Keratinocyte (primary cell): ENCODE results near the gene MVB12B. TPM values are rescaled to one million over a fixed set of nuclear protein-coding genes. Genes with fewer than 3 reads are reported as not detected.

Experiments used
- DNase-seq: peaks from one replicate; pipeline ENCODE4 v3.0.0-alpha.2; 2011; ENCODE audit warnings: low read depth, missing footprints, low spot score
- FAIRE-seq: peaks from 2 replicates; lab custom pipeline; 2011; peaks lifted over from hg19 to GRCh38; lab: Jason Lieb, UNC
- H2AFZ ChIP-seq: 2 replicates; pipeline ENCODE4 v1.6.0; 2012; ENCODE audit warnings: low read length, control low read depth, inconsistent platforms; ENCODE audit not compliant: control insufficient read depth
- H3K27ac ChIP-seq: 2 replicates; pipeline ENCODE4 v1.5.1; 2011; ENCODE audit warnings: low read length; ENCODE audit not compliant: control insufficient read depth, insufficient read depth
- H3K27me3 ChIP-seq: 3 replicates; pipeline ENCODE4 v1.6.0; 2011; ENCODE audit warnings: low read length; ENCODE audit not compliant: control insufficient read depth, insufficient read depth; ENCODE audit errors: extremely low read depth
- H3K36me3 ChIP-seq, 2 experiments: 2 replicates in 1 of 2; 3 replicates in 1 of 2; pipeline ENCODE4 v1.5.1; 2011; ENCODE audit warnings: low read length in 2 of 2, mild to moderate bottlenecking in 1 of 2; ENCODE audit not compliant: control insufficient read depth in 2 of 2, insufficient read depth in 2 of 2; ENCODE audit errors: extremely low read depth in 1 of 2
- H3K4me1 ChIP-seq: 3 replicates; pipeline ENCODE4 v1.5.1; 2011; ENCODE audit warnings: low read length; ENCODE audit not compliant: control insufficient read depth, insufficient read depth; ENCODE audit errors: extremely low read depth
- H3K4me2 ChIP-seq: 3 replicates; pipeline ENCODE4 v1.6.0; 2011; ENCODE audit warnings: low read depth, low read length; ENCODE audit not compliant: control insufficient read depth, insufficient read depth; ENCODE audit errors: extremely low read depth
- H3K4me3 ChIP-seq, 3 experiments: fragments of 200-600 bp in 1 of 3; sonication (generic) in 1 of 3; 2 replicates in 2 of 3; 3 replicates in 1 of 3; pipeline ENCODE4 v1.5.1; 2011 to 2016; ENCODE audit warnings: low read length in 3 of 3, mild to moderate bottlenecking in 3 of 3, control low read depth in 2 of 3, inconsistent platforms in 1 of 3, low read depth in 1 of 3, mixed read lengths in 1 of 3, mixed run types in 1 of 3, moderate library complexity in 1 of 3; ENCODE audit not compliant: control insufficient read depth in 2 of 3, insufficient read depth in 2 of 3; ENCODE audit errors: extremely low read depth in 1 of 3
- H3K79me2 ChIP-seq: 2 replicates; pipeline ENCODE4 v1.6.0; 2012; ENCODE audit warnings: low read length; ENCODE audit not compliant: control insufficient read depth, insufficient read depth
- H3K9ac ChIP-seq: 3 replicates; pipeline ENCODE4 v1.6.0; 2011; ENCODE audit warnings: low read length; ENCODE audit not compliant: control insufficient read depth, insufficient read depth; ENCODE audit errors: extremely low read depth
- H3K9me1 ChIP-seq: 3 replicates; pipeline ENCODE4 v1.6.0; 2011; ENCODE audit warnings: low read length; ENCODE audit not compliant: control insufficient read depth, insufficient read depth; ENCODE audit errors: extremely low read depth
- H3K9me3 ChIP-seq: 2 replicates; pipeline ENCODE4 v1.5.1; 2012; ENCODE audit warnings: low read depth, low read length; ENCODE audit not compliant: control insufficient read depth
- H4K20me1 ChIP-seq: 3 replicates; pipeline ENCODE4 v1.6.0; 2011; ENCODE audit warnings: low read length; ENCODE audit not compliant: control insufficient read depth, insufficient read depth; ENCODE audit errors: extremely low read depth
- EZH2 ChIP-seq: IDR thresholded peaks from one replicate; pipeline ENCODE4 v1.6.1; 2012; ENCODE audit warnings: inconsistent platforms, mild to moderate bottlenecking, low read length, moderate library complexity
- dilution Hi-C: fragments of 300-500 bp; cut with MboI; formaldehyde crosslinking; loops from one replicate; pipeline ENCODE4 v1.7.0; 2020; ENCODE audit warnings: low sequenced_read_pairs; ENCODE audit not compliant: extremely low pct_ligation_motif_present
- polyA plus RNA-seq, 5 experiments: library from polyadenylated mRNA; depleted of rRNA in 3 of 5; stranded (reverse) in 3 of 5; stranded (forward) in 1 of 5; unstranded in 1 of 5; fragments of >200 nt; gene quantifications; 1 replicate in 1 of 5; 2 replicates in 3 of 5; 3 replicates in 1 of 5; pipeline versions ENCODE4 v1.2.1 to v1.2.3, GENCODE V29; 2011 to 2012; ENCODE audit warnings: missing spikeins in 2 of 5, low read depth in 1 of 5, low replicate concordance in 1 of 5
- TF ChIP-seq, protein P1 (sequence below), 3 experiments: IDR thresholded peaks in 1 of 3; conservative IDR thresholded peaks in 1 of 3; optimal IDR thresholded peaks in 1 of 3; 2 replicates in 2 of 3; 3 replicates in 1 of 3; pipeline versions ENCODE3 to v1.5.1; 2011; ENCODE audit warnings: low read length in 3 of 3, mild to moderate bottlenecking in 3 of 3, moderate library complexity in 2 of 3, control low read depth in 1 of 3, inconsistent platforms in 1 of 3; ENCODE audit not compliant: insufficient read depth in 2 of 3; ENCODE audit errors: extremely low read depth in 1 of 3

The MVB12B gene
- polyA plus RNA-seq, 1 donor (not counting 4 experiments of a cell fraction or from before 2014, with no cell fraction given): 1.2 TPM

DNA sequence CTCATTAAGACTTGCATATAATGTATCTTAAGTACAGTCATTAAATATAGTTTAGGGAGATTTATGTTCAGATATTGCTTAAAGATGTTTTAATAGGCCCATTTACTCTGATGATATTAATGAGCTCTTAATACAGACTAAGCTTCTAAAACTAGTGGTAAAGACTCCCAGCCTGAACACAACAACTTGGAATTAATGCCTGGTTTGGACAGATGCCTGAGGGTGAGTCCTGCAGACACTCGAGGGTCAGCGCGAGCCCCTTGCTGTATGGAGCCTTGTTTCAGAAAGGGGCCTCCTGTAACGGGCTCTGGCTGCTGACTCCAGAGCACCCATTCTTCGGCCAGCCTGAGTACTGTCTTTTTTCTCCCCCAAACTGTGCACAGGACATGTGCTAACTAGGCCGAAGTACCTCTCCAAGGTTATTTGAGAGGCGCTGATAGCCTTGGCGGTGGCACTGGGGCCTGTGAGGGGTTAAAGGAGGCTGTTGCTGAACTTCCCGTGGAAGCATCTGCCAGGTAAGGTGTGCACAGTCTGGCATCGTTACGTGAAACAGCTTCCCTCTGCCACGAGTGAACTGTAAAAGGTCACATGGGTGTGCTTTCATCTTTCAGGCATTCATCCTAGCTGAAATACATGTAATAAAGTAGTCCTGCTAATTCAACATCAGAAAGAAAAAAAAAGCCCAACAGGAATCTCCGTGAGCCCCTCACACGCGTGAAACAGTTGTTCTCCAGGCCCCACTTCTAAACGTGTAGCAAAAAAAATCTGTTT is 113.4 kb downstream of the MVB12B start:
- FAIRE-seq: no peak

DNA sequence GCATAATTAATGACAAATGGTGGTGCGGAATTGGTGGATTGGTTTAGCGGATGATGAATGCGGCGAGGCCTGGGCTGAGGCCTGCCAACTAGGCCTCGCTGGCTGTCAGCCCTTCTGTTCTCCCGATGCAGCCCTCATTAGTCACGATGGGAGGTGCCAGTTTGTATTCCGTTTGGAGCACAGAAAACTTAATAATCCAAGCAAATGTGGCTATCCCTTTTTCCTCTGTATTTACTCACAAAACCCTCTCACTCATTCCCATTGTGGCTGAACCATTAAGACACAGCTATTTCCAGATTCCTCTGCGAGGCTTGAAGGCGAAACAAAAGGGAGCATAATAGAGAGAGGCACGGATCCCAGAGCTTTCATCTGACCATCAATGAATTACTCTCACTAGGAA is 114.3 kb downstream of the MVB12B start:
- H3K4me3 ChIP-seq: no peak overlapping the region
- no peaks in the 10 kb centered on the region for H4K20me1 ChIP-seq
- TF ChIP-seq EZH2: no peak
- TF ChIP-seq, protein P1, sequence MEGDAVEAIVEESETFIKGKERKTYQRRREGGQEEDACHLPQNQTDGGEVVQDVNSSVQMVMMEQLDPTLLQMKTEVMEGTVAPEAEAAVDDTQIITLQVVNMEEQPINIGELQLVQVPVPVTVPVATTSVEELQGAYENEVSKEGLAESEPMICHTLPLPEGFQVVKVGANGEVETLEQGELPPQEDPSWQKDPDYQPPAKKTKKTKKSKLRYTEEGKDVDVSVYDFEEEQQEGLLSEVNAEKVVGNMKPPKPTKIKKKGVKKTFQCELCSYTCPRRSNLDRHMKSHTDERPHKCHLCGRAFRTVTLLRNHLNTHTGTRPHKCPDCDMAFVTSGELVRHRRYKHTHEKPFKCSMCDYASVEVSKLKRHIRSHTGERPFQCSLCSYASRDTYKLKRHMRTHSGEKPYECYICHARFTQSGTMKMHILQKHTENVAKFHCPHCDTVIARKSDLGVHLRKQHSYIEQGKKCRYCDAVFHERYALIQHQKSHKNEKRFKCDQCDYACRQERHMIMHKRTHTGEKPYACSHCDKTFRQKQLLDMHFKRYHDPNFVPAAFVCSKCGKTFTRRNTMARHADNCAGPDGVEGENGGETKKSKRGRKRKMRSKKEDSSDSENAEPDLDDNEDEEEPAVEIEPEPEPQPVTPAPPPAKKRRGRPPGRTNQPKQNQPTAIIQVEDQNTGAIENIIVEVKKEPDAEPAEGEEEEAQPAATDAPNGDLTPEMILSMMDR (optimal IDR thresholded peaks at IDR 0.05 in 1 of 3, IDR thresholded peaks at IDR 0.05 in 1 of 3, conservative IDR thresholded peaks at IDR 0.05 in 1 of 3; ENCODE audit: extremely low read depth in 1 of 3, insufficient read depth in 2 of 3, low read length in 3 of 3): no peak
- dilution Hi-C loops: no loop called here
- FAIRE-seq (no peak), DNase-seq (no peak)
- no peaks in the 10 kb centered on the region for H3K36me3 ChIP-seq
- H3K9ac ChIP-seq: no peak overlapping the region
- no peak overlapping the region for H3K4me2 ChIP-seq
- no peak overlapping the region for H3K27ac ChIP-seq
- H2AFZ ChIP-seq: no peak overlapping the region
- no peaks in the 10 kb centered on the region for H3K9me1 ChIP-seq
- no peaks in the 10 kb centered on the region for H3K27me3 ChIP-seq
- H3K4me1 ChIP-seq: peaks cover 3% of the 10 kb centered on the region
- no peaks in the 10 kb centered on the region for H3K9me3 ChIP-seq
- no peaks in the 10 kb centered on the region for H3K79me2 ChIP-seq

More for the DNA sequence above, 113.4 kb downstream of the MVB12B start:
- H3K79me2 ChIP-seq: no peaks in the 10 kb centered on the region
- H3K9ac ChIP-seq: no peak overlapping the region
- no peaks in the 10 kb centered on the region for H4K20me1 ChIP-seq
- H3K4me2 ChIP-seq: no peak overlapping the region
- no peaks in the 10 kb centered on the region for H3K27me3 ChIP-seq
- no peaks in the 10 kb centered on the region for H3K9me3 ChIP-seq
- H3K4me1 ChIP-seq: peaks cover 3% of the 10 kb centered on the region
- dilution Hi-C loops: no loop called here
- no peak overlapping the region for H3K4me3 ChIP-seq
- H3K36me3 ChIP-seq: no peaks in the 10 kb centered on the region
- H3K27ac ChIP-seq: no peak overlapping the region
- no peaks in the 10 kb centered on the region for H3K9me1 ChIP-seq
- TF ChIP-seq, protein P1 (optimal IDR thresholded peaks at IDR 0.05 in 1 of 3, IDR thresholded peaks at IDR 0.05 in 1 of 3, conservative IDR thresholded peaks at IDR 0.05 in 1 of 3; ENCODE audit: extremely low read depth in 1 of 3, insufficient read depth in 2 of 3, low read length in 3 of 3): no peak
- DNase-seq: no peak
- no peak overlapping the region for H2AFZ ChIP-seq
